GM21390 (cell line): Measurements from ENCODE around the gene PELI1.
A peak's percentile ranks its signal among the peaks of the same experiment; 100 is the strongest.
"Not testable (repeated sequence)": the region's sequence is repeated elsewhere in the genome, so short reads cannot be mapped to it uniquely, and the experiment has no call there.

Experiments used
- ATAC-seq: cut with Tn5 transposase; IDR thresholded peaks from one replicate; pipeline ENCODE4 v1.9.1; 2021; ENCODE audit not compliant: unreplicated experiment

The PELI1 gene

GRCh38 chr2:64124168-64124567, 20.1 kb downstream of the PELI1 start:
- ATAC-seq = no peak

- no peak for ATAC-seq
These were observed 20.5 kb downstream of the PELI1 start for GRCh38 chr2:64123740-64124139.

- ATAC-seq = no peak
These were observed 21.9 kb downstream of the PELI1 start for GRCh38 chr2:64122358-64122757.

DNA sequence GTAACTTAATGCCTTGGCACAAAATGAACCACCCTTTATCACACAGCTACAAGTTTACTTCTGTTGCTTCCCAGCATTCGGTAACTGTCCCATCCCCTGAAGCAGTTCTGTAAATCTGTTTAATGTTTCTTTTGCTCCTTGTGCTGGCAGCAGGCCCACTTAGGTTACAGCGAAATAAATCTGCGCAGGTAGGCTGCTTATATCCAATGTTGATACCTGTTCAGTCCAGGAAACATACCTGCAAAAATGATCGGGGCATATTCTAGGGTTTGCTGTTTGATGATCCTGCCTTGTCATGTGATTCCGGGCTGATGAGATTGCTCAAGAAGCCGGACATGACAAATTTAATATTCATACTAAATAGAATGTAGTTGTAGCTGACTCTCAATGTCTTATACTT, 23.3 kb downstream of the PELI1 start:
- no peak for ATAC-seq

DNA sequence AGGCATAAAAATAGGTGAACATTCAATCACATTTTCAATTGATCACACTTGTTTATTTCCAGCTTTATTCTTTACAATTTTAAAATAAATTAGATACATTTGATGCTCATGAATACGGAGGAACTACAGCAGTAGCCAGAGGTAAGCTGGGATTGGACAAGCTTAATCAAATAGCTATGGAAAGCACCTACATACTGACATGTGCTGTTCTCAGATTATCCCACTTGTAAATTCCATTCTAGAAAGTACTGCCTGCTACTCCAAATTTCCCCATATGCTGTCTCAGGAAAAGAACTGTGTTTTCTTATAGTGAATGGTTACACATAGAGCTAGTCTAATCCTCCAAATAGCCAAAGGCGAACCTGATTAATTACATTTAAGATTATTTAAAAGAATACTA, 24.2 kb downstream of the PELI1 start:
- no peak for ATAC-seq

DNA sequence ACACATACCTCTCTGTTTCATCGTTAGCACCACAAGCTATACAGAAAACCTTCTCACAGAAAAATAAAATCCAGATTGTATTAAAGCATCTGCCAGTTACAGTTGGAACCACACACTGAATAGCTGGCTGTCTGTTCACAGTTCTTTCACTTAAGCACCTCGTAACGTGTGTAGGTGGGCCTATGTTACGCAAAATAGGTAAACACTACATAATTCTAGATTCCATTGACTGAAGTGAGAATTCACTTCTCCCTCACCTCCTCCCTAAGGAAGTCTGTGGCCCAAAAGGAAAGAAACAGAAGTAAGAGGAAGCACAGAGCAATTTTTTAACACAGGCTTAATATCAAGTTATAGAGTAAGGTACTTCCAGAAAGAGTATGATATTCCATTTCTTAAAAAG, 24.9 kb downstream of the PELI1 start:
- no peak for ATAC-seq

- no peak for ATAC-seq
These were observed 28.2 kb downstream of the PELI1 start for GRCh38 chr2:64115808-64116598.

DNA sequence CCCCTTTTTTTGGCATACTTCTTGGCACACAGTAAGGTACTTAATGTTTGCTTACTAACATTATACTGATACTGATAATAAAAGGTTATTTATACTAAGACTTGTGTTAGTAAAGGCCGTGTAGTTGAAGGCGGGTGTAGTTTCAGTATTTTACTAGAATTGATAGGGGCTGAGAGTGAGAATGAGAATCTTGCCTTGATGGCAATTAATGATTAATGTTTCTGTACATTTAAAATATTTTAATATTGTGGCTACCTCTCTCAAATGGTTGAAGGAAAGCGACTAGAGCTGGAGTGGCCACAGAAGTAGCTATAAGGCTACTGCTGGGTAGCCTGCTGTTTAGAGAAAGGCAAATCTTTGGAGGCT, 29.3 kb downstream of the PELI1 start:
- peak; percentile 34 for ATAC-seq

GRCh38 chr2:64114063-64114911, 29.9 kb downstream of the PELI1 start:
- ATAC-seq = peak; percentile 46

GRCh38 chr2:64112016-64112415, 32.2 kb downstream of the PELI1 start:
- ATAC-seq = no peak

DNA sequence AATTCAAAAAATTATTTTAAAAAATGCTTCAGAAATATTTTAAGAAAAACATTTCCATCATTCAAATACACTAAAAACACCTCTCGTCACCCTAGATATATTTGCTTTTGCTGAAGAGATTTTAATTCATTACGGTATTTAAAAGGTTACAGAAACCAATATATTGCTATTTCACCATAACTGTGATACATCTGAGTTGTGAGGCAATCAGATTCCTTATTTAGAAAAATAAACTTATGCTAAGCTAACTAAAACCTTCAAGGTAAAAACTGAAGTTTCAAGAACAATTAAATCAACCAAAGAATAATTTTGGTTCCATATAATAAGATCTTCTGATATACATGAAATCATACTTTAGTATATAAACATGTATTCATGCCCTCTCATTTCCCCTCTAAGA, 32.8 kb downstream of the PELI1 start:
- no peak for ATAC-seq

DNA sequence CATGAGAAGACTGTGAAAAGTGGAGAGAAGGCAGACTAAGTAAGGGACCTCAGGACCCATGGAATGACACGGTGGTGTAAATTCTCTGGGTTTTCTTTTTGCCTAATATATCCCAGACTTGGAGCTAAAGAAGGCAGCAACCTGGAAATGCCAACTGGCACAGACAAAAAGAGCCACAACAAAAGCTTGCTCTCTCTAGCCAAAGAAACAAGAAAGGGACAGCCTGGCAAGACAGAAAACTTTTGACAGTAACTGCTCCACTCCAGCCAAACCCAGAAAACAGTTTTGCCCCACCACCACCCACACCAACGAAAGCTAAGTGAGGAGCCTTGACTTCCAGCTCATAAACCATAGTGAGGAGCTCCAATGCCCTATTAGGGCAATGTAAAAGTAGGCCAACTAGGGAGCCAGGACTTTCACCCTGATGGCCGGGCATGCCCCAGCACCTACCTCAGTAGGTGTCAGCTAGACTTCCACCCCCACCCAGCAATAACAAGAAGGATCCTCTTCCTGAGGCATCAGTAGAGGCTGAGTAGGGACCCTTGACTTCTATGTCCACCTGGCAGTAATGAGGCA, 35.5 kb downstream of the PELI1 start:
- ATAC-seq = no peak

DNA sequence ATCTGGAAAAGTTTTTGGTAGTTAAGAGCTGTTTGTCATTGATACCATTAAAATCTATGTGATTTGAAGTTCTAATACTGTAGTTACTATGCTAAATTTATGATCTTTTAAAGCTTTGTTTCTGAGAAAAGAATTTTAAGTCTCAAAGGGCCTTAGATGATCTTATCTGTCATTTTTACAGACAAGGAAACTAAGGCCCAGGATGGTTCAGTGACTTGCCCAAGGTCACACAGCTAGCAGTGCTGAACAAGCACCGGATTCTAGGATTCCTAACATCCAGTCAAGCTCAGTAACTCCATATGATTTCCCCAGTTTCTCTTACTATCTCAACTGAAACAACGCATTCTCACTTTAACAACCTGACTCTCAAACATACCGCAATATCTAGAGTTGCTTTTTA, 37.7 kb downstream of the PELI1 start:
- ATAC-seq = no peak

DNA sequence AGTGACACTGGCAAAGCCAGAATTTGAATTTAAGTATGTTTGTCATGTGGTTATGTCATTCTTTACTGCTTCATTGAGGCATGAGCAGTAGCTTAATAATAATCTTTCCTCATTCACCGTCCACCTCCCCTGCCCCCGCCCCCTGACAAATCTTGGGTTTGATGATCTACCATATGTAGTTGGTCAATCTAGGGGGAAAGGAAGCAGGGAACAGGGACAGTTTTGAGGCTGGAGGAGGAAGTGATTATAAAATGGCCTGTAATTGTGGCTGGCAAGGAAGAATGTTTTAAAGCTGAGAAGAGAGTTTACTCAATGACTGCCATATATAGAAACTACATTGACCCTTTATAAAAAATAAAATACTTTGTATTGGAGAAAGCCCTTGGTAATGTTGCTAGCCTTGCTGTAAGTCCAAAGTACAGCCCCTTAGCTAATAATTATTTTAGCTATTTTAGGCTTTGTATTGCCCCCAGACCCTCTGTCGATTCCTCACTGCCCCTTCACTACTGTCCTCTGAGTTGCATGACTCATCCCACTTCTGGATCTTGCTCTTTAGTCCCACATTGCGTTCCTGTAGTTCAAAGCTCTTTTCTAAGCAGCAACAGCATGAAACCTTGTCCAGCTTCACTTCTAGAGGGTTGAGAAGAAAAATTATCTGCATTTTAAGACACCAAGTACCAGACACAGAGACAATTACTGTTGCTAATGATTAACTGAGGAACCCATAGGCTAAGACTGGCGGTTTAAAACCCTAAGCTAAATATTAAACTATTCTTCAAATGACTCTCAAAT, 38.4 kb downstream of the PELI1 start:
- no peak for ATAC-seq

DNA sequence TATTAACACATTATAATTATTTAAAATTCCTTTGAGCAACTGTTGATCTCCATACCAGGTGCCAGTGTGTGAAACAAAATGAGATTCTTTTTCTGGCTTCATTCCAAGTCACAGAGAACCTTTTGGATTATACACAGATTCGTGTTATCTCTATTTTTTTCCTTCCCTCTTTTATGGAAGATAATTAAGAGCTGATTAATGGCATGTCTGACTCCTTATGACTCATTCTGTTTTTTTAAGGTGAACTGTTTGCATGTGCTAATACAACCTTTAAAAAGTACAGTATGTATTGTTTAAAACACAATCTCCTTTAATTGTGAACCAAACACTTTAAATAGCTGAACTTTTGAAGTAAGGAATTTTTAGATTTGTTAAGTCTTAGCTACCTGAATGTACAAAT, 39.3 kb downstream of the PELI1 start:
- no peak for ATAC-seq

- not testable (repeated sequence) for ATAC-seq
These were observed 41.5 kb downstream of the PELI1 start for GRCh38 chr2:64102736-64103135.

GRCh38 chr2:64101141-64101591, 43.1 kb downstream of the PELI1 start:
- peak; percentile 53 for ATAC-seq

GRCh38 chr2:64100584-64100983, 43.6 kb downstream of the PELI1 start:
- ATAC-seq = peak; percentile 45

DNA sequence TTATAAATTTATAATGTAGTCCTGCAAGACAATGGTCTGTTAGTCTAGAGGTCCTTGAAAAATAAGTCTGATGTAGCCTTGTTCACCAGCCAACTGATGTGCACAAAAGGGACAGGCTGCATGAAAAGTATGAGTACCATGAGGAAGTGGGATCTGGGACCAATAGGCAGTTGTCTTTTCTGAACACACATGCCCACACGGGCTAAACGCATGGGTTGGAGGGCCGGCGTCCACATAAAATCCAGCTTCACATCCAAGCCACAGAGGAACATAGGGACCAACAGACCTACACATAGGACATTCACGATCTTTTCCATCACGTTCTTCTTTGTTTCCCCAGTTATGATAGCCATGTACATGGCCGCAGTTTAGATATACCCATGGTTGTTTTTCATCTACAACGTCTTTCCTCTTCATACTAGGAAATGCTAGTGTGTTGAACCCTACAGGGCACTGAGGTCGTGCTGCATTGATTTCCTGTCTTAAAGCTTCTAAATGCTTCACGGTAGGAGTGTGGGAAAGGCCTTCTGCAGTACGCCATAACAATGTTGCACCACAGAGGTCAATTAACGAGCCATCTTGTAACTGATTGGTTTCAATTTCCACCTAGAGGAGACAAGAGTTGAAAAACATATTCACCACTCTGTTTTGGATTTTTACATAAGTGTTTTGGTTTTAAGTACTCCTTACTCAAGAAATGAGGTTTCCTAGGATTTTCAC, 49.4 kb downstream of the PELI1 start:
- no peak for ATAC-seq

DNA sequence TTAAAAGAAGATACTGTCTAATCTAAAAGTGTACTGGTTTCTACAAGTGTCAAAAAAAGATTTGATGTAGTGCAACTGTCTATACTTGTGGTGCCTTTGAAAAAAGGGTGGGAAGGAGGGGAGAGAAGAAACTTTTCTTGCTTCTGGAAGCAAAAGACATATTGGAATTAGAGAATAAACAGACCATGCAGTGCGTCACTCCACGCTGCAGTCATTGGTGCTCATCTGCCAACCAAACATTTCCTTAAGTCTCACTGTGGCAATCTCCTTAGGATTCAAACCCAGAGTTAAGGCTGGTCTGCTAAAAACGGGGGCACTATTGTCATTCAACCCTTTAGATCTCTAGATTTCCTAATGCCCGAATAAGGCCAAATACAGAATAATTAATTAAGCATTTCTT, 50.9 kb downstream of the PELI1 start:
- ATAC-seq = no peak
